Measurements from ENCODE around the gene CHST8.

Gene CHST8

DNA sequence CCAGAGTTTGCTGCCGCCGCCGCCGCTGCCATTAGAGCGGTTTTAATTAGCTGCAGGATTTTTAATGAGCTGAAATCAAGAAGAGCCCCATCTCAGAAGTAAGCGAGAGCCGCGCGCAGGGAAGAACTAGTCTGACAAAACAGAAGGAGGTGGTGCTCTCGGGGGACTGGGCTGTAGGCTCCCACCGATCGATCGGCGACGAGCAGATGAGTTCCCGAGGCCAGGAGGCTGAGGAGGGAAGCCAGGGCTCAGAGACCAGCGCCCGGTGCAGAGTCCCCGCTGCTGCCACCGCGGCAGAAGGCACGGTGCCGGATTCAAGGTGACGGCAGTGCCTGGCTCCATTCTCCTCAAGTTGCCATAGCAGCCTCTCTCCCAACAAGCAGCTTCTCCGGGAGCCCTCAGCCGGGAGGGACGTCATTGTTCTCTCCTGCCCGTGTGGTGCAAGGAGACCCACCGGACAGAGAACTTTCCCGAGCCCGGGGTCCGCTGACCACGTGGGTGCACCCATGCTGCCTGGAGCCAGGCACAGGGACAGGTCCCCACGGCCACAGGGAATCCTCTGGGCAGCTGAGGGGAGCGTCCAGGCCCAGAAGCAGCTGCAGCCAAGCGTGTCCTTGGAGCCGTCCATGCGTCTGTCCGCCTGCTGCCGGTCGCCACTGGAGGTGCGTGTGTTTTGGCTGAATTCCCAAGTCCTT is 62.9 kb downstream of the CHST8 start:
- no peaks in the 10 kb centered on the region for H3K36me3 ChIP-seq (ENCODE audit: control insufficient read depth, low read length)
- H3K79me2 ChIP-seq (ENCODE audit: control insufficient read depth, low read length): no peaks in the 10 kb centered on the region
- H3K4me3 ChIP-seq (ENCODE audit: low read length): no peak overlapping the region
- H3F3A ChIP-seq (ENCODE audit: control insufficient read depth, insufficient read depth): no peaks in the 10 kb centered on the region
- no peak overlapping the region for H3K27ac ChIP-seq (ENCODE audit: low read depth, low read length)
- no peak overlapping the region for H3K4me2 ChIP-seq (ENCODE audit: low read length)
- no peaks in the 10 kb centered on the region for H3K9me2 ChIP-seq (replicated peaks; ENCODE audit: control insufficient read depth, low read length)
- H4K20me1 ChIP-seq (ENCODE audit: control insufficient read depth, insufficient read depth, low read depth, low read length): no peaks in the 10 kb centered on the region
- H3K4me1 ChIP-seq (ENCODE audit: control insufficient read depth, low read length): no peaks in the 10 kb centered on the region
- H3K9me3 ChIP-seq (ENCODE audit: control insufficient read depth, insufficient read depth, low read length): no peaks in the 10 kb centered on the region
- TF ChIP-seq EZH2phosphoT487 (IDR thresholded peaks at IDR 0.05; ENCODE audit: borderline replicate concordance, low read length): no peak
- TF ChIP-seq, protein P1, sequence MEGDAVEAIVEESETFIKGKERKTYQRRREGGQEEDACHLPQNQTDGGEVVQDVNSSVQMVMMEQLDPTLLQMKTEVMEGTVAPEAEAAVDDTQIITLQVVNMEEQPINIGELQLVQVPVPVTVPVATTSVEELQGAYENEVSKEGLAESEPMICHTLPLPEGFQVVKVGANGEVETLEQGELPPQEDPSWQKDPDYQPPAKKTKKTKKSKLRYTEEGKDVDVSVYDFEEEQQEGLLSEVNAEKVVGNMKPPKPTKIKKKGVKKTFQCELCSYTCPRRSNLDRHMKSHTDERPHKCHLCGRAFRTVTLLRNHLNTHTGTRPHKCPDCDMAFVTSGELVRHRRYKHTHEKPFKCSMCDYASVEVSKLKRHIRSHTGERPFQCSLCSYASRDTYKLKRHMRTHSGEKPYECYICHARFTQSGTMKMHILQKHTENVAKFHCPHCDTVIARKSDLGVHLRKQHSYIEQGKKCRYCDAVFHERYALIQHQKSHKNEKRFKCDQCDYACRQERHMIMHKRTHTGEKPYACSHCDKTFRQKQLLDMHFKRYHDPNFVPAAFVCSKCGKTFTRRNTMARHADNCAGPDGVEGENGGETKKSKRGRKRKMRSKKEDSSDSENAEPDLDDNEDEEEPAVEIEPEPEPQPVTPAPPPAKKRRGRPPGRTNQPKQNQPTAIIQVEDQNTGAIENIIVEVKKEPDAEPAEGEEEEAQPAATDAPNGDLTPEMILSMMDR (IDR thresholded peaks at IDR 0.05; ENCODE audit: low read depth, low read length, poor library complexity, severe bottlenecking): no peak
- H3K27me3 ChIP-seq (ENCODE audit: control insufficient read depth, low read length): no peaks in the 10 kb centered on the region

DNA sequence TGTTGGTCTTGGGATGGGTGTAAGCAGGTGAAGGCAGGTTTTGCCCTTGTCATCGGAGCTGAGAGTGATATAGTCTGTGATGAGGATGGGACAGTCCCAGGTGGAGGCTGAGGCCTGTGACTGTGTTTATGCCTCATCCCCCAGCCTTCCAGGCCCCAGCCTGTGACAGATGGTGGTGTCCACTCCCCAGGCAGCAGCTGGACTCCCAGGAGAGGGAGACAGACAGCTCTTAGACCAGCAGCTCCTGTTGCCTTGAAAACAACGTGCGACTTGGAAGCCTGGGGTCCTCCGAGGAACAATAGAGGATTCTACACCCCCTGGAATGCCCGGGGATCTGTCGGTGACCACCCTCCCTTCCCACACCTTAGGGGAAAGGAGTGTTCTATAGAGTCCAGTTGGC is 63.8 kb downstream of the CHST8 start:
- H3K27me3 ChIP-seq (ENCODE audit: control insufficient read depth, low read length): no peaks in the 10 kb centered on the region
- H3K4me2 ChIP-seq (ENCODE audit: low read length): no peak overlapping the region
- H3K9me2 ChIP-seq (replicated peaks; ENCODE audit: control insufficient read depth, low read length): no peaks in the 10 kb centered on the region
- no peaks in the 10 kb centered on the region for H3K36me3 ChIP-seq (ENCODE audit: control insufficient read depth, low read length)
- no peak overlapping the region for H3K4me3 ChIP-seq (ENCODE audit: low read length)
- no peaks in the 10 kb centered on the region for H3F3A ChIP-seq (ENCODE audit: control insufficient read depth, insufficient read depth)
- H3K79me2 ChIP-seq (ENCODE audit: control insufficient read depth, low read length): no peaks in the 10 kb centered on the region
- no peaks in the 10 kb centered on the region for H3K4me1 ChIP-seq (ENCODE audit: control insufficient read depth, low read length)
- TF ChIP-seq, protein P1 (IDR thresholded peaks at IDR 0.05; ENCODE audit: low read depth, low read length, poor library complexity, severe bottlenecking): no peak
- TF ChIP-seq EZH2phosphoT487 (IDR thresholded peaks at IDR 0.05; ENCODE audit: borderline replicate concordance, low read length): no peak
- no peaks in the 10 kb centered on the region for H3K9me3 ChIP-seq (ENCODE audit: control insufficient read depth, insufficient read depth, low read length)
- H4K20me1 ChIP-seq (ENCODE audit: control insufficient read depth, insufficient read depth, low read depth, low read length): no peaks in the 10 kb centered on the region
- no peak overlapping the region for H3K27ac ChIP-seq (ENCODE audit: low read depth, low read length)

DNA sequence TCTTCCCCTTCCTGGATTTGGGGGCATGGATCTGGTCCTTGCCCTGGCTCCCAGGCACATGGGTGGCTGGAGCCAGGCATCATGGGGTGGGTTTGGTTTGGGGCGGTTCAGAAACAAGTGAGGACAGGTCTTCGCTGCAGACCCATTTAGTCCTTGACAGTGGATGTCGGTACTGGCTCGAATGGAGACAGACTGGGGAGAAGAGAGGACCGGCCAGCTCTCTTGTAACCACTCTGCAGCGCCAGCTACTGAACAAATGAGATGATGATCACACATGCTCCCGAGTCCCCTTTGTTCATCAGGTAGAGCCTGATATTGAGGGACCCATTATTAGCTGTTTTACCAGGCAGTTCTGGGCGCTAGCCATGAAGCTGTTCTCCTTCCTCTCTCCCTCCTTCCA is 64.5 kb downstream of the CHST8 start:
- no peaks in the 10 kb centered on the region for H3K4me1 ChIP-seq (ENCODE audit: control insufficient read depth, low read length)
- H3K36me3 ChIP-seq (ENCODE audit: control insufficient read depth, low read length): no peaks in the 10 kb centered on the region
- H3K27ac ChIP-seq (ENCODE audit: low read depth, low read length): no peak overlapping the region
- TF ChIP-seq EZH2phosphoT487 (IDR thresholded peaks at IDR 0.05; ENCODE audit: borderline replicate concordance, low read length): no peak
- TF ChIP-seq, protein P1 (IDR thresholded peaks at IDR 0.05; ENCODE audit: low read depth, low read length, poor library complexity, severe bottlenecking): no peak
- no peaks in the 10 kb centered on the region for H3K79me2 ChIP-seq (ENCODE audit: control insufficient read depth, low read length)
- H3K9me2 ChIP-seq (replicated peaks; ENCODE audit: control insufficient read depth, low read length): no peaks in the 10 kb centered on the region
- H3K27me3 ChIP-seq (ENCODE audit: control insufficient read depth, low read length): no peaks in the 10 kb centered on the region
- no peaks in the 10 kb centered on the region for H4K20me1 ChIP-seq (ENCODE audit: control insufficient read depth, insufficient read depth, low read depth, low read length)
- H3K4me3 ChIP-seq (ENCODE audit: low read length): no peak overlapping the region
- H3K9me3 ChIP-seq (ENCODE audit: control insufficient read depth, insufficient read depth, low read length): no peaks in the 10 kb centered on the region
- no peak overlapping the region for H3K4me2 ChIP-seq (ENCODE audit: low read length)
- H3F3A ChIP-seq (ENCODE audit: control insufficient read depth, insufficient read depth): no peaks in the 10 kb centered on the region

Data from DOHH2 (cell line).